HepG2 (cell line): ENCODE results near the gene GGA3. TPM values are rescaled to one million over a fixed set of nuclear protein-coding genes. Genes with fewer than 3 reads are reported as not detected.

Source experiments
- AGO1 ChIP-seq: fragments of 200-400 bp; formaldehyde crosslinking; IDR thresholded peaks from 2 replicates; pipeline ENCODE4 v1.6.1; 2017; ENCODE audit warnings: mild to moderate bottlenecking, low read depth, low read length, moderate library complexity; ENCODE audit not compliant: poor library complexity, severe bottlenecking
- AGO2 ChIP-seq: fragments of 200-400 bp; formaldehyde crosslinking; optimal IDR thresholded peaks from 2 replicates; pipeline ENCODE3; 2017; ENCODE audit warnings: mild to moderate bottlenecking, low read depth, low read length, moderate library complexity
- BATF2 ChIP-seq: sonication (generic); formaldehyde crosslinking; IDR thresholded peaks from 2 replicates; pipeline ENCODE4 v1.8.0; 2022; ENCODE audit warnings: mild to moderate bottlenecking, missing genetic modification reagents, moderate library complexity
- DDIT3 ChIP-seq: sonication (generic); formaldehyde crosslinking; IDR thresholded peaks from 2 replicates; pipeline ENCODE4 v1.4.0; 2020; ENCODE audit warnings: mild to moderate bottlenecking, missing genetic modification reagents
- GZF1 ChIP-seq: sonication (generic); formaldehyde crosslinking; IDR thresholded peaks from 2 replicates; pipeline ENCODE4 v1.5.1; 2020; ENCODE audit warnings: mild to moderate bottlenecking, missing genetic modification reagents
- ISX ChIP-seq: sonication (generic); formaldehyde crosslinking; conservative IDR thresholded peaks from 2 replicates; pipeline ENCODE4 v1.5.0; 2020; ENCODE audit warnings: missing genetic modification reagents
- KAT7 ChIP-seq: IDR thresholded peaks from 2 replicates; pipeline ENCODE4 v1.6.1; 2018; ENCODE audit warnings: borderline replicate concordance, missing compliant biosample characterization
- KLF16 ChIP-seq, 2 experiments: sonication (generic) in 1 of 2; formaldehyde crosslinking in 1 of 2; IDR thresholded peaks; 2 replicates each; pipeline versions ENCODE4 v1.6.1 to v1.8.0; 2016 to 2023; ENCODE audit warnings: missing genetic modification reagents in 2 of 2, missing compliant biosample characterization in 1 of 2
- MAF1 ChIP-seq: sonication (generic); formaldehyde crosslinking; IDR thresholded peaks from 2 replicates; pipeline ENCODE4 v1.5.0; 2020; ENCODE audit warnings: missing genetic modification reagents, borderline replicate concordance
- MATR3 ChIP-seq: sonication (generic); formaldehyde crosslinking; IDR thresholded peaks from 2 replicates; pipeline ENCODE4 v1.4.0; 2020; ENCODE audit warnings: missing genetic modification reagents
- MEIS1 ChIP-seq: sonication (generic); formaldehyde crosslinking; IDR thresholded peaks from 2 replicates; pipeline ENCODE4 v1.9.0; 2021; ENCODE audit warnings: mild to moderate bottlenecking, missing genetic modification reagents, moderate library complexity, borderline replicate concordance
- PBX3 ChIP-seq: sonication (generic); formaldehyde crosslinking; IDR thresholded peaks from 2 replicates; pipeline ENCODE4 v1.8.1; 2023; ENCODE audit warnings: missing genetic modification reagents, inconsistent platforms, borderline replicate concordance
- PRMT3 ChIP-seq: sonication (generic); formaldehyde crosslinking; IDR thresholded peaks from 2 replicates; pipeline ENCODE4 v1.8.1; 2022; ENCODE audit warnings: low read depth, mild to moderate bottlenecking, moderate library complexity, missing genetic modification reagents, borderline replicate concordance
- SMYD3 ChIP-seq: sonication (generic); formaldehyde crosslinking; IDR thresholded peaks from 2 replicates; pipeline ENCODE4 v1.8.1; 2023; ENCODE audit warnings: mild to moderate bottlenecking, missing genetic modification reagents
- SRSF1 ChIP-seq: fragments of 200-400 bp; formaldehyde crosslinking; optimal IDR thresholded peaks from 2 replicates; pipeline ENCODE3; 2017; ENCODE audit warnings: mild to moderate bottlenecking, low read depth, low read length, moderate library complexity
- ZBTB39 ChIP-seq: sonication (generic); formaldehyde crosslinking; IDR thresholded peaks from 2 replicates; pipeline ENCODE4 v1.5.0; 2020; ENCODE audit warnings: missing genetic modification reagents
- ZBTB49 ChIP-seq: sonication (generic); formaldehyde crosslinking; IDR thresholded peaks from 2 replicates; pipeline ENCODE4 v1.4.0; 2020; ENCODE audit warnings: missing genetic modification reagents, borderline replicate concordance
- ZNF12 ChIP-seq: sonication (generic); formaldehyde crosslinking; IDR thresholded peaks from 2 replicates; pipeline ENCODE4 v1.5.0; 2020; ENCODE audit warnings: missing genetic modification reagents
- ZNF577 ChIP-seq: sonication (generic); formaldehyde crosslinking; IDR thresholded peaks from 2 replicates; pipeline ENCODE4 v1.4.0; 2020; ENCODE audit warnings: mild to moderate bottlenecking, low read depth, missing genetic modification reagents, borderline replicate concordance
- ZNF720 ChIP-seq: sonication (generic); formaldehyde crosslinking; IDR thresholded peaks from 2 replicates; pipeline ENCODE4 v1.4.0; 2020; ENCODE audit warnings: missing genetic modification reagents
- ZSCAN20 ChIP-seq: sonication (generic); formaldehyde crosslinking; IDR thresholded peaks from 2 replicates; pipeline ENCODE4 v1.4.0; 2020; ENCODE audit warnings: missing genetic modification reagents, mild to moderate bottlenecking, borderline replicate concordance
- ZSCAN5A ChIP-seq: sonication (generic); formaldehyde crosslinking; IDR thresholded peaks from 2 replicates; pipeline ENCODE4 v1.8.0; 2022; ENCODE audit warnings: mild to moderate bottlenecking, missing genetic modification reagents, borderline replicate concordance
- polyA plus RNA-seq, 8 experiments: library from polyadenylated mRNA; depleted of rRNA in 3 of 8; stranded (reverse) in 7 of 8; unstranded in 1 of 8; fragments of >200 nt; fragmentation: Illumina TruSeq in 4 of 8; extraction: Trizol in 4 of 8; gene quantifications; 2 replicates each; pipeline versions ENCODE4 v1.2.1 to v1.2.3, GENCODE V29; 2011 to 2016; ENCODE audit warnings: low read depth in 4 of 8, missing spikeins in 1 of 8, mixed read lengths in 1 of 8; ENCODE audit not compliant: insufficient read depth in 1 of 8
- total RNA-seq, 5 experiments: library from RNA; depleted of rRNA; stranded (reverse); fragments of >200 nt; fragmentation: Illumina TruSeq; extraction: Trizol; gene quantifications; 2 replicates each; pipeline ENCODE4 v1.2.3, GENCODE V29; 2016; ENCODE audit warnings: low read depth in 1 of 5

GGA3 gene
- total and polyA plus RNA-seq, 2 of the 13 experiments (the other 11 are each of a cell fraction or from before 2014, with no cell fraction given) = 28.4 to 43.7 TPM

GRCh38 chr17:75288770-75289114, 27.3 kb upstream of the GGA3 start (continued):
- TF ChIP-seq ISX (CRISPR knock-in tag) = no peak
- no peak for TF ChIP-seq AGO1
- TF ChIP-seq MATR3 = no peak
- TF ChIP-seq ZNF720 = no peak
- no peak for TF ChIP-seq MEIS1
- TF ChIP-seq ZBTB49 (CRISPR knock-in tag) = no peak
- TF ChIP-seq GZF1 (CRISPR knock-in tag) = peak; percentile 27; the same call in 1 of the 2 replicates
- TF ChIP-seq AGO2 = no peak
- no peak for TF ChIP-seq SRSF1
- no peak for TF ChIP-seq ZNF577 (CRISPR knock-in tag)
- no peak for TF ChIP-seq DDIT3 (CRISPR knock-in tag)
- no peak for TF ChIP-seq ZBTB39 (CRISPR knock-in tag)
- TF ChIP-seq BATF2 (CRISPR knock-in tag) = no peak
- TF ChIP-seq PBX3 (CRISPR knock-in tag) = no peak
- no peak for TF ChIP-seq ZSCAN5A (CRISPR knock-in tag)
- no peak for TF ChIP-seq ZSCAN20
- no peak for TF ChIP-seq SMYD3 (CRISPR knock-in tag)
- TF ChIP-seq PRMT3 (CRISPR knock-in tag) = no peak
- TF ChIP-seq KAT7 (CRISPR knock-in tag) = no peak
- TF ChIP-seq MAF1 (CRISPR knock-in tag) = no peak
- TF ChIP-seq ZNF12 (CRISPR knock-in tag) = 0 out of 2 replicates have a peak, but pooled peaks have one; percentile 43
- TF ChIP-seq KLF16 (CRISPR knock-in tag; IDR thresholded peaks at IDR 0.05) = no peak; a peak in 1 of 4 replicates
